AG04450 (cell line): Measurements from ENCODE around the gene GAB3. TPM values are rescaled to one million over a fixed set of nuclear protein-coding genes. Genes with fewer than 3 reads are reported as not detected.
"Not testable (repeated sequence)": the region's sequence is repeated elsewhere in the genome, so short reads cannot be mapped to it uniquely, and the experiment has no call there.

Experiments used
- CTCF ChIA-PET: fragments of 300-600, 350-600 bp; formaldehyde crosslinking; extraction: SDS; loops from one replicate; lab custom pipeline; 2022; ENCODE audit warnings: antibody characterized with exemption, inconsistent platforms; lab: Charles Lee
- POLR2A ChIA-PET: fragments of 350-600 bp; formaldehyde crosslinking; extraction: SDS; loops from one replicate; lab custom pipeline; 2021; ENCODE audit warnings: antibody characterized with exemption, inconsistent platforms; lab: Yijun Ruan, JAX
- DNase-seq: peaks from one replicate; pipeline ENCODE4 v3.0.0-alpha.2; 2011; ENCODE audit warnings: low read depth, low spot score
- H3K27ac ChIP-seq: one replicate; pipeline ENCODE4 v1.5.1; 2012; ENCODE audit warnings: low read depth, low read length, control low read depth
- H3K27me3 ChIP-seq: one replicate; pipeline ENCODE4 v1.6.0; 2012; ENCODE audit warnings: low read length; ENCODE audit not compliant: control insufficient read depth, insufficient read depth
- H3K4me3 ChIP-seq: 2 replicates; pipeline ENCODE4 v1.5.1; 2011; ENCODE audit warnings: mild to moderate bottlenecking, low read depth, low read length, control low read depth
- H3K9me3 ChIP-seq: 2 replicates; pipeline ENCODE4 v1.5.1; 2012; ENCODE audit warnings: low read length; ENCODE audit not compliant: control insufficient read depth, insufficient read depth
- polyA plus RNA-seq: library from polyadenylated mRNA; depleted of rRNA; stranded (reverse); fragments of >200 nt; gene quantifications from 2 replicates; pipeline ENCODE4 v1.2.3, GENCODE V29; 2011
- TF ChIP-seq, protein P1 (sequence below): IDR thresholded peaks from 2 replicates; pipeline ENCODE4 v1.5.1; 2011; ENCODE audit warnings: low read depth, low read length, control low read depth, inconsistent platforms

Gene GAB3
- polyA plus RNA-seq, 1 experiment: 2.5 TPM

DNA sequence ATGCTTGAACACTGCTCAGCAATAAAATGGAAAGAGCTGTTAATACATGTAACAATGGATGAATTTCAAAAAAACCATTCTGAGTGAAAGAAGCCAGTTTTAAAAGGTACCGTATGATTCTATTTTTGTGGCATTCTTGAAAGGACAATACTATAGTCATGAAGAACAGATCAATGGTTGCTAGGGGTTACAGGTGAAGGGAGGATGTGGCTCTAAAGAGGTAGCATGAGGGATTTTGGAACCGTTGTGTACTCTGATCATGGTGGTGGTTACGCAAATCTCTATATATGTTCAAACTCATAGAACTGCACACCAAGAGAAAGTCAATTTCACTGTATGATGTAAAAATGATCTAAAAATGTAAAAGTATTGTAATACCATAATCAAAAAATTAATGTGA, 57.5 kb downstream of the GAB3 start:
- TF ChIP-seq, protein P1, sequence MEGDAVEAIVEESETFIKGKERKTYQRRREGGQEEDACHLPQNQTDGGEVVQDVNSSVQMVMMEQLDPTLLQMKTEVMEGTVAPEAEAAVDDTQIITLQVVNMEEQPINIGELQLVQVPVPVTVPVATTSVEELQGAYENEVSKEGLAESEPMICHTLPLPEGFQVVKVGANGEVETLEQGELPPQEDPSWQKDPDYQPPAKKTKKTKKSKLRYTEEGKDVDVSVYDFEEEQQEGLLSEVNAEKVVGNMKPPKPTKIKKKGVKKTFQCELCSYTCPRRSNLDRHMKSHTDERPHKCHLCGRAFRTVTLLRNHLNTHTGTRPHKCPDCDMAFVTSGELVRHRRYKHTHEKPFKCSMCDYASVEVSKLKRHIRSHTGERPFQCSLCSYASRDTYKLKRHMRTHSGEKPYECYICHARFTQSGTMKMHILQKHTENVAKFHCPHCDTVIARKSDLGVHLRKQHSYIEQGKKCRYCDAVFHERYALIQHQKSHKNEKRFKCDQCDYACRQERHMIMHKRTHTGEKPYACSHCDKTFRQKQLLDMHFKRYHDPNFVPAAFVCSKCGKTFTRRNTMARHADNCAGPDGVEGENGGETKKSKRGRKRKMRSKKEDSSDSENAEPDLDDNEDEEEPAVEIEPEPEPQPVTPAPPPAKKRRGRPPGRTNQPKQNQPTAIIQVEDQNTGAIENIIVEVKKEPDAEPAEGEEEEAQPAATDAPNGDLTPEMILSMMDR: no peak
- Histone ChIP-seq H3K9me3 (no peaks in the 10 kb centered on the region), H3K4me3 (no peak overlapping the region), H3K27me3 (no peaks in the 10 kb centered on the region), H3K27ac (no peak overlapping the region)
- ChIA-PET CTCF (no interaction called here), POLR2A (no interaction called here)
- DNase-seq: no peak

DNA sequence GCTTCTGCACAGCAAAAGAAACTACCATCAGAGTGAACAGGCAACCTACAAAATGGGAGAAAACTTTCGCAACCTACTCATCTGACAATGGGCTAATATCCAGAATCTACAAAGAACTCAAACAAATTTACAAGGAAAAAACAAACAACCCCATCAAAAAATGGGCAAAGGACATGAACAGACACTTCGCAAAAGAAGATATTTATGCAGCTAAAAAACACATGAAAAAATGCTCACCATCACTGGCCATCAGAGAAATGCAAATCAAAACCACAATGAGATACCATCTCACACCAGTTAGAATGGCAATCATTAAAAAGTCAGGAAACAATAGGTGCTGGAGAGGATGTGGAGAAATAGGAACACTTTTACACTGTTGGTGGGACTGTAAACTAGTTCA, 60.4 kb downstream of the GAB3 start:
- H3K27me3 ChIP-seq, DNase-seq, H3K4me3 ChIP-seq, H3K9me3 ChIP-seq, POLR2A ChIA-PET, H3K27ac ChIP-seq: not testable (repeated sequence)
- CTCF ChIA-PET: interaction anchor here (0.7 kb wide), 1 partner anchor 115 kb away, joined by 3 read pairs; the partner anchor contains the start of gene MPP1

DNA sequence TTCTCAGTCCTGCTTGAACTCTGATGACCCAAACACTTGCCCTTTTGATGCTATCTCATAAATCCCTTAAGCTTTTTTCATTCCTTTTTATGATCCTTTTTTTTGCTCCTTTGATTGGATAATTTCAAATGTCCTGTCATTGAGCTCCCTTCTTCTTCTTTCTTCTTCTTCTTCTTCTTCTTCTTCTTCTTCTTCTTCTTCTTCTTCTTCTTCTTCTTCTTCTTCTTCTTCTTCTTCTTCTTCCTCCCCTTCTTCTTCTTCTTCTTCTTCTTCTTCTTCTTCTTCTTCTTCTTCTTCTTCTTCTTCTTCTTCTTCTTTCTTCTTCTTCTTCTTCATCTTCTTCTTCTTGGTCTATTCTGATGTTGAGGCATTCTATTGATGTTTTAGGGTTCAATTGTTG, 78.8 kb downstream of the GAB3 start:
- H3K27ac ChIP-seq, H3K4me3 ChIP-seq, H3K9me3 ChIP-seq, DNase-seq, H3K27me3 ChIP-seq, POLR2A ChIA-PET, CTCF ChIA-PET: not testable (repeated sequence)

DNA sequence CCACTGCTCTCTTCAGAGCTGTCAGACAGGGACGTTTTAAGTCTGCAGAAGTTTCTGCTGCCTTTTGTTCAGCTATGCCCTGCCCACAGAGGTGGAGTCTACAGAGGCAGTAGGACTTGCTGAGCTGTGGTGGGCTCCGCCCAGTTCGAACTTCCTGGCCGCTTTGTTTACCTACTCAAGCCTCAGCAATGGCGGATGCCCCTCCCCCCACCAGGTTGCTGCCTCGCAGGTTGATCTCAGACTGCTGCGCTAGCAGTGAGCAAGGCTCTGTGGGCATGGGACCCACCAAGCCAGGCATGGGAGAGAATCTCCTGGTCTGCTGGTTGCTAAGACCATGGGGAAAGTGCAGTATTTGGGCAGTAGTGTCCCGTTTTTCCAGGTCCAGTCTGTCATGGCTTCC, 80.0 kb downstream of the GAB3 start:
- H3K27ac ChIP-seq, DNase-seq, H3K27me3 ChIP-seq, POLR2A ChIA-PET, H3K9me3 ChIP-seq, H3K4me3 ChIP-seq, CTCF ChIA-PET: not testable (repeated sequence)

DNA sequence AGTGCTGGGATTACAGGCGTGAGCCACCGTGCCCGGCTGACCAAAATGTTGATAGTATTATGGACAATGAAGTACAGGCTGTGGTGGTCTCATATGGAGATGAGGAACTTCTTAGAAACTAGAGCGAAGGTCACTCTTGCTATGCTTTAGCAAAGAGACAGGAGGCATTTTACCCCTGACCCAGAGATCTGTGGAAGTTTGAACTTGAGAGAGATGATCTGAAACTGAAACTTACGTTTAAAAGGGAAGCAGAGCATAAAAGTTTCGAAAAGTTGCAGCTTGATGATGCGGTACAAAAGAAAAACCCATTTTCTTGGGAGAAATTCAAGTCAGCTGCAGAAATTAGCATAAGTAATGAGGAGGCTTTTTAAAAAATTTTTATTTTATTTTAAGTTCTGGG, 89.0 kb downstream of the GAB3 start:
- no peaks in the 10 kb centered on the region for H3K9me3 ChIP-seq
- no peak overlapping the region for H3K27ac ChIP-seq
- no peak for DNase-seq
- POLR2A ChIA-PET: no interaction called here
- H3K4me3 ChIP-seq: no peak overlapping the region
- CTCF ChIA-PET: no interaction called here
- H3K27me3 ChIP-seq: no peaks in the 10 kb centered on the region
- TF ChIP-seq, protein P1: no peak

DNA sequence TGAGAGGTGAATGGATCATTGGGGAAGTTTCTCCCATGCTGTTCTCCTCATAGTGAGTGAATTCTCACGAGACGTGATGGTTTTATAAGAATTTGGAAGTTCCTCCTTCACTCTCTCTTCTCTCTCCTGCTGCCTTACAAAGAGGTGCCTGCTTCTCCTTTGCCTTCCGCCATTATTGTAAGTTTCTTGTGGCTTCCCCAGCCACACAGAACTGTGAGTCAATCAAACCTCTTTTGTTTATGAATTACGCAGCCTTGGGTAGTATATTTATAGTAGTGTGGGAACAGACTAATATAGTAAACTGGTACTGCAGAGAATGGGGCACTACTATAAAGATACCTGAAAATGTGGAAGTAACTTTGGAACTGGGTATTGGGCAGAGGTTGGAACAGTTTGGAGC, 89.7 kb downstream of the GAB3 start:
- ChIA-PET CTCF (no interaction called here), POLR2A (no interaction called here)
- H3K9me3 ChIP-seq: no peaks in the 10 kb centered on the region
- DNase-seq: no peak
- H3K4me3 ChIP-seq: no peak overlapping the region
- no peaks in the 10 kb centered on the region for H3K27me3 ChIP-seq
- TF ChIP-seq, protein P1: no peak
- H3K27ac ChIP-seq: no peak overlapping the region

DNA sequence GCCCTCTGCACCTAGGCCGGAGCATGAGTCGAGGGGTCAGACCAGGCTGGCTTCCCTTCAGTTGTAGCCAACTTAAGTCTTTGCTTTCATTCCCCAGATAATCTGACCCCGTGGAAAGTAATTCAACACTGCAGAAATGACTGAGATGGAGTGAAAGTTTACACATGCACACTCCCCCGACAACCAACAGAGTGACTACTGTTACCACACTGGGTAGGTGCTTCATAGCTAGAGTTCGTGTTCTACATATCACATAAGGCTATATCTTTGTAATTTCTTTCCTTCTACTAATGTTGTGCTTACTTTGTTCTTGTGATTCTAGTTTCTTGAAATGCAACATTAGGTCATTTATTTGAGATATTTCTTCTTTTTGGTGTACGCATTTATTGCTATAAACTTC, 90.3 kb downstream of the GAB3 start:
- TF ChIP-seq, protein P1: no peak
- Histone ChIP-seq H3K9me3 (no peaks in the 10 kb centered on the region), H3K27me3 (no peaks in the 10 kb centered on the region), H3K4me3 (no peak overlapping the region), H3K27ac (no peak overlapping the region)
- no peak for DNase-seq
- ChIA-PET POLR2A (no interaction called here), CTCF (no interaction called here)
